HG03432 (cell line): ENCODE results near the gene SNRNP25.

ENCODE experiments used
- ATAC-seq: cut with Tn5 transposase; IDR thresholded peaks from one replicate; pipeline ENCODE4 v1.9.1; 2021; ENCODE audit warnings: mild to moderate bottlenecking, moderate library complexity; ENCODE audit not compliant: unreplicated experiment

The SNRNP25 gene

DNA sequence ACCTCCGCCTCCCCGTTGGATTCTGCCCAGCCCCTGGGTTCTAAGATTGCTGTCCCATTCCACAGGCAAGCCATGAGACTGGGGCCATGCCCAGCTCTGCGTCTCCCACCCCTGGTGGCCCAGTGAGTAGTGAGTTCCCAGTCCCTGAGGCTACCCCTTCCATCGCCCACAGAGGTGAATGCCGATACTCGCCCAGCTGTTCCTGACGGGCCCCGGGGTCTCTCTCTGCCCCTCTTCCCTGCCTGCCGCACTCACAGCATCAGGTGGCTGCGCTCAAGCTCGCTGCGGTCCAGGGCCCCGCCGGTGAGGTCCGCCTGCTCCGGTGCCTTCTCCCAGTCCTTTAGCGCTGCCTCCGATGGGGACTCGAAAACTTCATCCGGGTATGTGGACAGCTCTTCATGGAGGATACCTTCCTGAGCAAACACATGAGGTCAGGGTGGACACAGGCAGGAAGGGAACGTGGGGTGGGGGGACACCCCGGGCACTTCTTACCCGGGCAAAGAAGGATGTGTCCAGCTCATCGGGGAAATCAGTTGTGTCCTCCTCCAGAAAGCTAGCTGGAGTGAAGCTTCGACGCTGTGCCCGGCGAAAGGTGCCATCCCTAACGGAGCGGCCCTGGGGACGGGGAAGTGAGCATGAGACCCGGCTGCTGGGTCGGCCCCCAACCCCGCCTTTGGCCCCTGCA is 8.8 kb downstream of the SNRNP25 start:
- no peak for ATAC-seq

DNA sequence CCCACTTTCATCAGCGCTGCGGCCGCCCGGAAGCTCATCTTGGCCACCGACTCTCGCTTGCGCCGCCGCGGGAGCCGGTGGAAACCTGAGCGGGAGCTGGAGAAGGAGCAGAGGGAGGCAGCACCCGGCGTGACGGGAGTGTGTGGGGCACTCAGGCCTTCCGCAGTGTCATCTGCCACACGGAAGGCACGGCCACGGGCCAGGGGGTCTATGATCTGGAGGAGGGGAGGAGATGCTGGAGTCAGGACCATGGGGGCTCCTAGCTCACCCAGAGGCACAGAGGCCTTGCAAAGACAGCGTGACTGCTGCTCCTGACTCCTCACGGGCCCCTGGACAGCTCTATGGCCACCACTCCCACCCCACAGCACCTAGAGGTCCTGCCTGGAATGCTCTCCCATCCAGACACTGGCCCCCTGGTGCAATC is 9.4 kb downstream of the SNRNP25 start:
- no peak for ATAC-seq

DNA sequence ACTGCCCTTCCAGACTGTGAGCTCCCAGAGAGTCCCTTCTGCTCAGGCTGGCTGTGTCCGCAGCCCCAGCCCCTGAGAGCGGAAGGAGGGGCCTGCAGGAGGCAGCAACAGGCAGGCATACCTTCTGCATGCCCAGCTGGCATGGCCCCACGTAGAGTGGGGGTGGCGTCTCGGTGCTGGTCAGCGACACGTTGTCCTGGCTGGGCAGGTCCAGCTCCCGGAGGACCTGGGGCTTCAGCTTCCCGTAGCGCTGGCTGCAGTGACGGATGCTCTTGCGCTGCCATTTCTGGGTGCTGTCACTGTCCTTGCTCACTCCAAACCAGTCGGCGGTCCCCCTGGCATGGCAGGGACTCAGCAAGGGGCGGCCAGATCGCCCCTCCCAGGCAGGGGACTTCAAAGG is 9.8 kb downstream of the SNRNP25 start:
- ATAC-seq, result no peak

DNA sequence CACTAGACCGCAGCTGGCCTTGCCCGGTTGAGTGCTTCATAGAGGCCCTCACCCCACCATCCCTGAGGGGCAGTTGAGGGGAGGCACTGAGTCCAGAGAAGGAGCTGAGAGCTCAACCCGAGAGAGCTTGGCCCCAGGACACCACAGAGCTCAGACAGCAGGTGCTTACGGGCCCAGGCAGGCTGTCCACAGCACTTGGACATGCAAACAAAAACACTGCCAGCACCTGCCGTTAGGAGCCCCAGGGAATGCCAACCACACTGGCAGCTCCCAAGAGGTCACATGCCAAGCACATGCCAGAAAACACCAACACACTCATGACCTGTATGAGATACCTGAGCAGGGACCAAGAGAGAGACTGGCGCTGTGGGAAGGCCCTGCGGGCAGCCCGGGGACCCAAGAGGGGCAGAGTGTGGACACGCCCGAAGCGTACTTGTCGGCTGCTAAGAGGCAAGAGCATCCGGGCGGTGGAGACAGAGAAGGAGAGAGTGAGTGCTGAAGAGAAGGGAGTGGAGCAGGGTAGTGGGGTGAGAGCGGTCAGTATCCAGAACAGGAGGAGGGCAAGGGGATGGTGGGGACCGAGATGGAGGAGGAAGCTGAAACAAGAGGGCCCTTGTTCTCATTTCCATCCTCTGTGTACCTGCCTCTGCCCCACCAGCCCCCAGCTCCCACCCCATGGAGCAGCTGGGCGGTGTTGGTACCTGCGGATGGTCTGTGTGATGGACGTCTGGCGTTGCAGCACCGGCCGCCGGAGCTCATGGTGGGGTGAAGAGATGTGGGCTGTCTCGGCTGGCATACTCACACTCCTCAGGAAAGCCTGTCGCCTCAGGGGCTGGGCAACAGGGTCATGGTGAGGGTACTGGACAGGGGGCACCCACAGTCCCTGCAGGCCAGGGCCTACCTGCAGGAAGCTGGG is 10.6 kb downstream of the SNRNP25 start:
- ATAC-seq, result no peak

DNA sequence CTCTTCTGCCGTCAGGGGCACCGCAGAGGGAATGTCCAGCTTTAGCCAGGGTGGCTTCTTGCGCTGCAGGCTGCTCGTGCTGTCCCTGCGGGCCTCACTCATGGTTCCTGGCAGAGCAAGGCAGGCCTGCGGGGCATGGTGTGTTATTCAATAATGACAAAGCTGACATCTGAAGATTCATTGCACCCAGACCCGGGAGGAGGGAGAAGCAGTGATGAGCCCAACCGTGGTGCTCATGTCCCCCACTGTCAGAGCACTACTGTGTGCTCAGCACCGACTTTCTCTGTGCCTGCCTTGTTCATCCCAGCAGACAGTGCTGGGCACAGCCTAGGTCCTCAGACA is 11.3 kb downstream of the SNRNP25 start:
- ATAC-seq, result no peak

DNA sequence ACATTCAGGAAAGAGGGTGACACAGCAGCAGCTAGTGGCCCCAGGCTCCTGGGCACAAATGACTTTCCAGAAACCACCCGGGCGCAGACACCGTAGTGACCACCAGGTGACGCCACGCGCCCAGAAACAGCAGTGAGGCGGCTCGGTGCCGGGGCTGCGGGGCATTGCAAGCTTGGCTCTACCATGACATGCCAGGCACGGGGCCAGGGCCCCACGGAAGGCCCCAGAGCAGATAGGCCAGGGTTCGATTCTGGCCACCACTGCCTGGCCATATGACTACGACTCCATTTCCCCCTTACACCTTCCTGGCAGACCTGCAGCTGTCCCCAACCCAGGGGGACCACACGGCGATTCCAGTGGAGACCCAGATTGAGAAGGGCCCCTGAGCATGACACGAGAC is 12.1 kb downstream of the SNRNP25 start:
- ATAC-seq, result peak; percentile 63

DNA sequence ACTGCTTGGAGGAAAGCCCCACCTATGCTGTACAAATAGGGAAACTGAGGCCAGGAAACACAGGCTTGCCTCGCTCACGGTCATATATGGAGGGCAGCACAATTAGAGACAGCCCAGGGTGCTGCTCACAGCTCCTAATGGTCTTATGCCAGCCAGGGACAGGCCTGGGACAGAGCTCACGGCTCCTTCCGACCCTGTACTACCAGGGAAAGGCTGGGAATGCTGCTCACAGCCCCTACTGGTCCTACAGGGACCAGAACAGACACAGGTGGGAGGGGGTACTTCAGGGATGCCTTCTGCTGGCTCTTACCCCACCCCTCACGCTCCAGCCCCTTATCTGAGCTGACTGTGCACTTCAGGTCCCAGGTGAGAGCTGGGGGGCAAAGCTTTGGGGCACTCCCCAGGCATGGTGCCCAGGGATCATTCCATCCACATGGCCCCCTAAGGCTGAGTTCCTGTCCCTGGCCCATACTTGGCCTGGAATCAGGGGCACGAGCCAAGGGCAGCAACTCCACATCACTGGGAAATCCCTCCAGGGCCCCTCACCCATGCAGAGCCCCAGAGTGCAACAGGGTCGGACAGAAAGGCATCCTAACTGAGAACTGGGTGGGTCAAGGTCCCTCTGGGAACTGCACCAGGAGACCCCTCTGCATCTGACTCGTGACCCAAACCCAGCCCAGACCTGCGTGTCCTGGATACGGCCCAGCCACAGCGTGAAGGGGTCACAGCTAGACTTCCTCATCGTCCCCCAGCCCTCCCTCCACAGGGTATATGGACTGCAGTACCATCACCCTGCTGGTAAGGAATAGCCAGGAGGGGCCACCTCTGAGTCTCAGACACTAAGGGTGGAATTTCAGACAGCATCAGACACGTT is 12.9 kb downstream of the SNRNP25 start:
- no peak for ATAC-seq

DNA sequence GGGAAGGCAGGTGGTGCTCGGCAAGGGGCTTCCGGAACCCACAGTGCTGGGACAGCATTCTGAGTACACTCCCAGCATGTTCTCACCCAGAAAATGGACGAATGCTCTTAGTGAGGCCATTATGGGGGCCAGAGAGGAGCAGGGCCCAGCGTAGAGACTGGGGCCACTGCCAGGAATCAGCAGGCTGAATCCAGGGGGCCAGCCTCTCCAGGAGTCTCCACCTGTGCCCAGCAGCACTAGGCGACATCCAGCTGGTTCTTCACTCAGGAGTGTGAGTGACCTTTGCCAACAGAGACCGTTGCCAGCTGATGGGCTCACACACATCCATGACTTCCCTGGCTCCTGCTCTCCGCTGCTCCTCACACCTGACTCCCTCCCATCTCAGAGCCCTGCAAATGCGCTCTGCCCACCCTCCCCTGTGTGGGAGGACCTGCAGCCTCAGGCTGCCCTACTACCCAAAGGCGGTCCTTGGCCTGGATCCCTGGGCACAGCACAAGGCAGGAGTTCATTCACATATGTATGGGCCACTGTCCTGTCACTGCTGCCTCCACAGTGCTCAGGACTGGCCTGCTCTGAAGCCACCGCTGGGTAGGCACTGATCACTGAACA is 13.7 kb downstream of the SNRNP25 start:
- no peak for ATAC-seq

DNA sequence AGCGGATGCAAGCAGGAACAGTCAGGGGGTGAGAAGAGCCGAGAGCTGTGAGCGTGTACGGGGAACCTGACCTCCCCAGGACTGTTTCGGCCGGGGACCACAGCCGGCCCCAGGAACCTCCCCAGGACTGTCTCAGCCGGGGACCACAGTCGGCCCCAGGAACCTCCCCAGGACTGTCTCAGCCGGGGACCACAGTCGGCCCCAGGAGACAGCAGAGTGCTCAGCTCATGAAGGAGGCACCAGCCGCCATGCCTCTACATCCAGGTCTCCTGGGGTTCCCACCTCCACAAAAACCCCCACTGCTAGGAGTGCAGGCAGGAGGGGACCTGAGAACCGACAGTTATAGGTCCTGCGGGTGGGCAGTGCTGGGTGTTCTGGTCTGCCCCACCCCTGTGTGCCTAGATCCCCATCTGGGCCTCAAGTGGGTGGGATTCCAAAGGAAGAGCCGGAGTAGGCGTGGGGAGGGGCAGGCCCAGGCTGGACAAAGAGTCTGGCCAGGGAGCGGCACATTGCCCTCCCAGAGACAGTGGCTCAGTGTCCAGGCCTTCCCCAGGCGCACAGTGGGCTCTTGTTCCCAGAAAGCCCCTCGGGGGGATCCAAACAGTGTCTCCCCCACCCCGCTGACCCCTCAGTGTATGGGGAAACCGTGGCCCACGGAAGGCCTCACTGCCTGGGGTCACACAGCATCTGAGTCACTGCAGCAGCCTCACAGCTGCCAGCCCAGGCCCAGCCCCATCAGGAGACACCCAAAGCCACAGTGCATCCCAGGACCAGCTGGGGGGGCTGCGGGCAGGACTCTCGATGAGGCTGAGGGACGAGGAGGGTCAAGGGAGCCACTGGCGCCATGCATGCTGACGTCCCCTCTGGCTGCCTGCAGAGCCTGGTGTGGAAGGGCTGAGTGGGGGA is 14.5 kb downstream of the SNRNP25 start:
- ATAC-seq, result no peak

DNA sequence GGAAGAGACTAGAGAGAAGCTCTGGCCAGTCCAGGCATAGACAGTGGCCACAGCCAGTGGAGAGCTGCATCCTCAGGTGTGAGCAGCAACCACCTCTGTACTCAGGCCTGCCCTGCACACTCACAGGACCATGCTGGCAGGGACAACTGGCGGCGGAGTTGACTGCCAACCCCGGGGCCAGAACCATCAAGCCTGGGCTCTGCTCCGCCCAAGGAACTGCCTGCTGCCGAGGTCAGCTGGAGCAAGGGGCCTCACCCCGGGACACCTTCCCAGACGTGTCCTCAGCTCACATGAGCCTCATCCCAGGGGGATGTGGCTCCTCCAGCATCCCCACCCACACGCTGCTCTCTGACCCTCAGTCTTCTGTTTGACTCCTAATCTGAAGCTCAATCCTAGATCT is 15.6 kb downstream of the SNRNP25 start:
- no peak for ATAC-seq

DNA sequence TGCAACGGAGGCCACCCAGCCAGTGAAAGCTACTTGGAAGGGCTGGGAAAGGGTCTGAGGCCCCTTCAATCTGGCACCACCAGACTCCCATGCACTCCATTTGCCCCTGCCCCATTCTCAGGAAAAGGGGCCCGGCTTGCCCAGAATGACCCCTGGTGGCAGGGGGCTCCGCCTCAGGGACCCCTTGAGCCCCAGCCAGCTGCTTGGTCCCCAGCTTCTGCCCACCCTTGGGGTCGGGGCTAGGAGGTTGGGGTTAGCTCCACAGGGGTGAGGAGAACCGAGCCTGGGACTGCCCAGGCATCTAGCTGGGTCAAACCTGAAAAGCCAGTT is 17.5 kb downstream of the SNRNP25 start:
- no peak for ATAC-seq

DNA sequence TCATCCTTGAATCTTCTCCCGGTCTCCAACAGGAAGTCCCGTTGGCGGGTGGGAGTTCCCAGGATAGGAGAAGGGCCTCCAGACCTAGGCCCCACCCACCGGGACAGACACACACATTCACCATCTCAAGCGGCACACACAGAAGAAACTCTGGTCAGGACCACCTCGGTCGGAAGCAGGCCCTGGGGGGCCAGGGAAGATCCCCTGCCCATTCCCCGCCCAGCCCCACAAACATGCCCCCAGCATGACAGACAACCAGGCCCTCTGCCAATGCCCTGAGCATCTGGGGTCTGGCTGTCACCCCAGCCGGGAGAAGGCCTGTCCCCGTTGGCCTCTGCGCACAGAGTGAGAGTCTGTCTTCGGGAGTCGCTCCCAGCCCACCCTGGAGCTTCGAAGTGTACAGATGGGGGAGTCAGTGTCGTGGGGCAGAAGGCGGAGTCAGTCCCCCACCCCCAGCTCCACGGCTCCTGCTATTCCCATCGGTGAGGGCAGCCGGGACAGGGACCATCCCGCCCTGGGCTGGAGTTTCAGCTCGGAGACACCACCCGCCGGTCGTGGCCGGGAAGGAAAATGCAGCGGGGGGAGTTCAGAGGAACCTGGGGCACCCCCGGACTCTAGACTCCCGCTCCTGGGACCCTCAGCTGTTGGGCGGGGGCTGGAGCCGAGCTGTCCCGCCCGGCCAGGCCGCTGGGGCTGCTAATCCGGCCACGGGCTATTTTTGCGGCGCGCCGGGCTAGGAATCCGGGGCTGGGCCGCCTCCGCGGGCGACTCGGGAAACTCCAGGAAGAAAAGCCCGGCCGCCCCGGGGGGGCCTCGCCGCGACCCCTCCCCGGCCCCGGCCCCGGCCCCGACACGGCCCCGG is 18.1 kb downstream of the SNRNP25 start:
- ATAC-seq, result no peak

DNA sequence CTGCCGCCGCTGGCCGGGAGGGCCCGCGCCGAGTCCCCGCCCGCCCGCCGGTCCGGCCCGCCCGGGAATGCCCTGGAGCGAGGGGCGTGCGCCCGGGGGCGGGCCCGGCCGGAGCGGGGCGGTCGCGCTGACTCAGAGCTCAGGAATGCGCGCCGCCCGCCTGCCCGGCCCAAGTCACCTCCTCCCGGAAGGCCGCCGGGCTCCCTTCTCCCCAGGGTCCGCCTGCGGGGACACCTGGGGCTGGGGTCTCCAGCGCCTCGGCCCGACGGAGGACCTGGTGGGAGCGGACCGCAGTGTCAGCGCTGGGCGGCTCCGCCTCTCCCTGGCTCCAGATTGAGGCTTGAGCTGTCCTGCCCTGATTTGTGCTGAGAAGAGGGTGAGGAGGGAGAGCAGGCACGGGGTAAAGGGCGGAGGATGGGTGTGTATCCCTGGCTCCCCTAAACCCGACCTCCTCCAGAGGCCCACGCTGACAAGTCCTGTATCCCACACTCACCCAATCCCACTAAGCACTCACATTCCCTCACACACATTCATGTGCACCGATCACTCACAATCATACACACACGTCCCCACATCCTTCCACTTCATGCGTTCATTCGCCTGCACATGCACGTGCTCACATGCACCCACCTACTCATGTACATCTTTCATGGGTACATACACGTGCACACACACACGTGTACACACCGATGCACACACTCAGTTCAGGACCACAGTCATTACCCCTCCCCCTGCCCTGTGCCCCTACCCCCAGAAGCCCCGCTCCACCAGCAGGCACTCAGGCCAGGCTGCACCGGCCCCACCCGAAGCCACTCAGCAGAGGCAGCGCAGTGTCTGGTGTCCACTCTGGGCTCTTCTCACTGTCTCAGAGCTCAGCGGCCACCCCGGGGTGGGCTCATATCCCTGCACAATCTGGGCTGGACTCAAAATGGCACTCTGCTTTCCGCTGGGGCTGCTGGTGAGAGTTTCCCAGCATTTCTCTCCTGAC is 19.2 kb downstream of the SNRNP25 start, which contains the start of gene RHBDF1:
RHBDF1 (minus strand) TSS at position 71 of the 988 bp plus-strand sequence. CDS start 7,616 bp downstream, outside the sequence.
- ATAC-seq, result no peak

DNA sequence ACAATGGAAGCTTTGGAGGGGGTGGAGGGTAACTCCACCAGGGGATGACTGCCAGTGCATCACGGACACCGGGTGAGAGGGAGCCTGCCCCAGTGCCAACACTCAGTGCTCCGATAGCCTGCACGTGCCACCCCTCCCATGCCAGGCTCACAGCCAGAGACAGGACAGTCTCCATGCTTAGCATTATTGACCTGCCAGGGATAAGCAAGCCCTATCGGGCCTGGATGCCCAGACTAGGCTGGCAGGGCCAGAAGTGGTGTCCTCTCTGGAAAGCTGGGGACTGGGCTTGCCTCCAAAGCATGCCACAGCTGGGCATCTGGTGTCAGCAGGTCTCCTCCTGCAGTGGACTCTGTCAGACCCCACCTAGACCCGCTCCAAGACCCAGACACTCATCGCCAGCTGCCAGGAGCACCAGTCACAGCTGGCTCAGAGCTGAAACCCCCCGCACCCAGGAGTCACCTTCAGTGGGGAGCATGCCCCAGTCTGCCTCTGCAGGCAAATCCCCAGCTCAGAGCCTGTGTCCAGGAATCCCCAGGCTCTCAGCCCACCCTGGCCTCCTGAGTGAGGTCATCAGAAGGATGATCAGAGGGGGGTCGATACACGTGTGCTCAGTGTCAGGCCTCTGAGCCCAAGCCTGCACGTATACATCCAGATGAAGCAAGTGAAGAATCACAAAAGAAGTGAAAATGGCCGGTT is 20.6 kb downstream of the SNRNP25 start:
- ATAC-seq, result no peak

DNA sequence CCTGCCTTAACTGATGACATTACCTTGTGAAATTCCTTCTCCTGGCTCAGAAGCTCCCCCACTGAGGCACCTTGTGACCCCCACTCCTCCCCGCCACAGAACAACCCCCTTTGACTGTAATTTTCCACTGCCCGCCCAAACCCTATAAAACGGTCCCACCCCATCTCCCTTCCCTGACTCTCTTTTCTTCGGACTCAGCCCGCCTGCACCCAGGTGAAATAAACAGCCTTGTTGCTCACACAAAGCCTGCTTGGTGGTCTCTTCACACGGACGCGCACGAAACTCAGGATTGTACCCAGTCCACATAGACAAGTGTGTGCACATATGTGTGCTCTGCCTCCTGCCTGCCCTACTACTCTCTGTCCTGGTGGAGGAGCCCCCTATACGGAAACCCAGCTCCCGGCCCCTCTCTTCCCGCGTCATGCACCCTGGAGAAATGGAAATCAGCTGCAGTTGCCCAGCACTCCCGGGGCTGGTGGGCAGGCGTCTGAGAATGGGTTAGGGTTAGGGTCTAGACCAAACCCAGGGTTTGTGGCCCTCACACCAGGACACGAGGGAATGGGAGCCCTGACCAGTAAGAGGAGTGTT is 21.2 kb downstream of the SNRNP25 start:
- no peak for ATAC-seq

DNA sequence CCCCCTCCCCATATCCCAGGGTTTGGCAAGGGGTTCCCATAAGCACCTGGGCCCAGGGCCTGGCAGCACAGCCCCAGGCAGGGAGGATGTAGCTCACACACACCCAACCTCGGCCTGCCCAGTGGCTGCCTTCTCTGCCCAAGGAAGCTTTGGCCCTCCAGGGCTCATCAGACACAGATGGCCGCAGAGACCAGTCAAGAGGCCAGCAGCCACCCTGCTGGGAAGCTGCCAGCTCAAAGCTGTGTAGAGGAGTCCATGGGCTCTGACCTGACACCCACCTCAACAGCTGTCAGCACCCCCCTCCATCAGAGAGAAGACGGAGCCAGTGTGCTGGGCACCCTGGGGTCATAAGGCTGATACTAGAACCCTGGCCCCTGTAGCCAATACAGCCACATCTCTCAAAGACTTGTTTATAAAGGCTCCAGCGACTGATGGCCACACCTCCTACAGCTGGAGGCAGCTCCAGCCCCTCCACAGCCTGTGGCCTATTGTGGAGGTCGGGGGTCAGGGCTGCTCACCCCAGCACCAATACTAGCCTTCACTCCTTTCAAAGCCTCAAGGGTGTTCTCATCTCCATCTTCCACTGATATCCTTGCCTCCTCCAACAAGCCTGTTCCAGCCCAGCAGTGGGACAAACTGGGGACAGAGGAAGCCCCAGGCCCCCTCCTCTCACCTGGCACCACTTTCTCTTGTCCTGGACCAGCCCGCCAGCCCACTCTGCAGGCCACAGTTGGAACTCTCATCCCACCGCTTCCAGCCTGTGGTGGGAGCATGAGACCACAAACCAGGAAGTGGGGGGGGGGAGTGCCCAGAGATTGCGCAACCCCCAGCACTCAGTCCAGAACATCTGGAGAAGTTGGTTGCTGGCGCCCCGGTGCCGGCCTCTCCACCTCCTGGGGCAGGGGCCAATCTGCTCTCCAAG is 22.2 kb downstream of the SNRNP25 start:
- no peak for ATAC-seq
